Hepatocyte (in vitro differentiated cells): Measurements from ENCODE around the gene OR7C2. TPM values are rescaled to one million over a fixed set of nuclear protein-coding genes. Genes with fewer than 3 reads are reported as not detected.

Experiments used
- DNase-seq: peaks from one replicate; pipeline ENCODE4 v3.0.0-alpha.2; 2016; ENCODE audit warnings: low spot score
- H2AFZ ChIP-seq: fragments of 200-600 bp; sonication (generic); 2 replicates; pipeline ENCODE4 v1.6.0; 2016; ENCODE audit warnings: antibody characterized with exemption, mild to moderate bottlenecking
- H3K27ac ChIP-seq: fragments of 200-600 bp; sonication (generic); 2 replicates; pipeline ENCODE4 v1.5.1; 2016; ENCODE audit warnings: mild to moderate bottlenecking
- H3K27me3 ChIP-seq: fragments of 200-600 bp; sonication (generic); 2 replicates; pipeline ENCODE4 v1.6.1; 2016
- H3K36me3 ChIP-seq: fragments of 200-600 bp; sonication (generic); replicated peaks from 2 replicates; pipeline ENCODE4 v1.5.1; 2016; ENCODE audit warnings: low read depth; ENCODE audit not compliant: insufficient read depth
- H3K4me1 ChIP-seq: fragments of 200-600 bp; sonication (generic); 2 replicates; pipeline ENCODE4 v1.5.1; 2016; ENCODE audit warnings: mild to moderate bottlenecking, moderate library complexity; ENCODE audit not compliant: insufficient read depth
- H3K4me2 ChIP-seq: fragments of 200-600 bp; sonication (generic); 2 replicates; pipeline ENCODE4 v1.6.0; 2016
- H3K4me3 ChIP-seq: fragments of 200-600 bp; sonication (generic); 2 replicates; pipeline ENCODE4 v1.5.1; 2016; ENCODE audit warnings: mild to moderate bottlenecking
- H3K79me2 ChIP-seq: fragments of 200-600 bp; sonication (generic); 2 replicates; pipeline ENCODE4 v1.6.0; 2017; ENCODE audit warnings: mild to moderate bottlenecking
- H3K9me2 ChIP-seq: fragments of 200-600 bp; sonication (generic); replicated peaks from 2 replicates; pipeline ENCODE4 v1.6.0; 2017; ENCODE audit warnings: mild to moderate bottlenecking; ENCODE audit not compliant: insufficient read depth
- H3K9me3 ChIP-seq: fragments of 200-600 bp; sonication (generic); 2 replicates; pipeline ENCODE4 v1.5.1; 2016; ENCODE audit warnings: low read depth, mild to moderate bottlenecking
- H4K20me1 ChIP-seq: fragments of 200-600 bp; sonication (generic); 2 replicates; pipeline ENCODE4 v1.6.0; 2016; ENCODE audit warnings: mild to moderate bottlenecking; ENCODE audit not compliant: insufficient read depth, poor library complexity, severe bottlenecking
- CTCF ChIP-seq: fragments of 200-600 bp; sonication (generic); IDR thresholded peaks from 2 replicates; pipeline ENCODE4 v1.5.1; 2016; ENCODE audit warnings: antibody characterized with exemption, mild to moderate bottlenecking; ENCODE audit not compliant: poor library complexity
- EZH2 ChIP-seq: fragments of 200-600 bp; sonication (generic); IDR thresholded peaks from 2 replicates; pipeline ENCODE4 v1.6.1; 2016; ENCODE audit warnings: antibody characterized with exemption, mild to moderate bottlenecking, borderline replicate concordance
- EZH2phosphoT487 ChIP-seq: fragments of 200-600 bp; sonication (generic); IDR thresholded peaks from one replicate; pipeline ENCODE4 v1.6.1; 2018; ENCODE audit warnings: antibody characterized with exemption, mild to moderate bottlenecking, low read depth, moderate library complexity; ENCODE audit not compliant: unreplicated experiment, severe bottlenecking
- WGBS: methylation state at CpG from one replicate; pipeline ENCODE4 v1.1.6; 2016; ENCODE audit warnings: low lambda C conversion rate; ENCODE audit errors: missing lambda C conversion rate; 5-methylcytosine and 5-hydroxymethylcytosine counted together
- polyA plus RNA-seq: library from polyadenylated mRNA; unstranded; fragments of >200 nt; fragmentation: Nextera tagmentation; extraction: Ambion mirVana; gene quantifications from 2 replicates; pipeline ENCODE4 v1.2.1, GENCODE V29; 2016
- total RNA-seq: library from RNA; depleted of rRNA; stranded (reverse); fragments of >200 nt; gene quantifications from 2 replicates; pipeline ENCODE4 v1.2.3, GENCODE V29; 2014

Gene OR7C2
- total and polyA plus RNA-seq, 2 experiments from 2014 or later, result not detected

- Histone ChIP-seq H3K9me3 (no peaks in the 10 kb centered on the region), H3K27ac (no peak overlapping the region), H4K20me1 (no peaks in the 10 kb centered on the region), H2AFZ (no peak overlapping the region), H3K36me3 (no peaks in the 10 kb centered on the region), H3K4me2 (no peak overlapping the region), H3K4me1 (no peaks in the 10 kb centered on the region), H3K27me3 (no peaks in the 10 kb centered on the region), H3K79me2 (no peaks in the 10 kb centered on the region), H3K9me2 (no peaks in the 10 kb centered on the region), H3K4me3 (no peak overlapping the region)
- TF ChIP-seq EZH2phosphoT487 (no peak), CTCF (no peak), EZH2 (no peak)
- no peak for DNase-seq
- 90% methylated on average over 1 of the region's 1 CpG for WGBS
Measured at GRCh38 chr19:14950421-14950820, 9.1 kb downstream of the OR7C2 start.

DNA sequence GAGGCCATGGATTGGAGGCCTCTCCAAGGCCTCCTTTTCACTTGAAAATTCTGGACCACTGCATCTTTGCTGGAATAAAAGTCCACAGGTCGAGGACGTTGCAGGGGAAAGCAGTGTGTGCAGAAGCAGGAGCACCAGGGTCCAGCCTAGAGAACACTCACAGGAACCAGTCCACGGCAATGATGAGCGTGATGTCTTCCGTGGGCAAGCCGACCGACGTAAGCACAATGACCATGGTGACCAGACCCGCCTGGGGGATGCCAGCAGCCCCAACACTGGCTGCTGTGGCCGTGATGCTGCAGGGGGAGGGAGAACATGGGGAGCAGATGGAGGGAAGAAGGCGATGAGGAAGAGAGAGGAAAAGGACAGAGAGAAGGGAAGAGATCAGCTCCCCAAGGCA, 11.5 kb downstream of the OR7C2 start:
- Histone ChIP-seq H4K20me1 (no peaks in the 10 kb centered on the region), H3K4me1 (no peaks in the 10 kb centered on the region)
- 84% methylated on average over 11 of the region's 11 CpGs for WGBS

GRCh38 chr19:14954071-14954655, 12.9 kb downstream of the OR7C2 start:
- Histone ChIP-seq H3K4me3 (no peak overlapping the region), H3K9me3 (no peaks in the 10 kb centered on the region), H3K79me2 (no peaks in the 10 kb centered on the region), H3K27me3 (no peaks in the 10 kb centered on the region), H3K36me3 (no peaks in the 10 kb centered on the region), H3K9me2 (no peaks in the 10 kb centered on the region), H3K4me1 (no peaks in the 10 kb centered on the region), H4K20me1 (no peaks in the 10 kb centered on the region), H3K4me2 (no peak overlapping the region), H3K27ac (no peak overlapping the region), H2AFZ (no peak overlapping the region)
- WGBS, result 94% methylated on average over 12 of the region's 24 CpGs
- DNase-seq, result no peak
- no peak for TF ChIP-seq EZH2phosphoT487
- no peak for TF ChIP-seq CTCF
- no peak for TF ChIP-seq EZH2

More for the DNA sequence above, 11.5 kb downstream of the OR7C2 start:
- DNase-seq, result no peak
- H3K9me2 ChIP-seq, result no peaks in the 10 kb centered on the region
- H3K4me3 ChIP-seq, result no peak overlapping the region
- no peak overlapping the region for H3K27ac ChIP-seq
- TF ChIP-seq EZH2phosphoT487, result no peak
- H3K79me2 ChIP-seq, result no peaks in the 10 kb centered on the region
- no peaks in the 10 kb centered on the region for H3K27me3 ChIP-seq
- H3K4me2 ChIP-seq, result no peak overlapping the region
- no peak overlapping the region for H2AFZ ChIP-seq
- no peaks in the 10 kb centered on the region for H3K36me3 ChIP-seq
- no peaks in the 10 kb centered on the region for H3K9me3 ChIP-seq

DNA sequence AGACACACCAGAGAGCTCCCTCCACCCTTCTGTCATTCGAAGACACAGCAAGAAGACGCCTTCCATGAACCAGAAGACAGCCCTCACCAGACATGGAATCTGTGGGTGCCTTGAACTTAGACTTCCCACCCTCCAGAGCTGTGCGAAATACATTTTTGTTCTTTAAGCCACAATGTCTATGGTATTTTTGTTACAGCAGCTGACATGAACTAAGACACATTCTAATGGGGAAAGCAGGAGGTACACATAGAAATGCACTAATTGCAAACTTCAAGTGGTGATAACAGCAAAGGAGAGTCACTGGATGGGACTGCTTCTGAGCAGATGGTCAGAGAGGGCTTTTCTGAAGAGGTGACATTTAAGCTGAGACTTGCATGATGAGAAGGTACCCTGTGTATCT, 16.2 kb downstream of the OR7C2 start:
- Histone ChIP-seq H3K27me3 (no peaks in the 10 kb centered on the region), H3K4me2 (no peak overlapping the region), H3K4me3 (no peak overlapping the region), H3K9me2 (no peaks in the 10 kb centered on the region), H3K27ac (no peak overlapping the region), H3K36me3 (no peaks in the 10 kb centered on the region), H2AFZ (no peak overlapping the region), H3K79me2 (no peaks in the 10 kb centered on the region), H3K9me3 (no peaks in the 10 kb centered on the region), H4K20me1 (no peaks in the 10 kb centered on the region), H3K4me1 (no peaks in the 10 kb centered on the region)
- DNase-seq, result no peak
- TF ChIP-seq EZH2phosphoT487 (no peak), EZH2 (no peak), CTCF (no peak)
- WGBS, result 86% methylated on average over 3 of the region's 3 CpGs
